Embryonic facial prominence (tissue), 1 donor: ENCODE data around the gene S100A8.

ENCODE experiments used
- DNase-seq: peaks from one replicate; pipeline ENCODE4 v3.0.0-alpha.2; 2016; ENCODE audit errors: extremely low spot score

S100A8 gene

DNA sequence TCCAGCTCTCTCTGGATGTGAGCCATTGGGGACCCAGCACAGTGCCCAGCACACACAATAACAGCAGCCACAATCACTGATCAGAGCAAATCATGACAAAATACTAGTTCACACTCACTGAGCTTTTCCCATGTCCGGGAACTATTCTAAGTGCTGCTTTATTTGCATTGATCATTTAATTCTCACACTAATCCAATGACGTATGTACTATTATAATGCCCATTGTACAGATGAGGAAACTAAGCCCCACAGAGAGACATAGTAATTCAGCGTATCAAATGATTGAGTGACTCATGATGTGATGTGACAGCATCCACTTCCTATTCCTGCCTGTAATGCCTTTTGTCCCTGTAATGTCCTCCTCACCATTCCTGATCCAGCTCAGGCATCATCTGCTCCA is 1.9 kb upstream of the S100A8 start:
- DNase-seq = no peak

DNA sequence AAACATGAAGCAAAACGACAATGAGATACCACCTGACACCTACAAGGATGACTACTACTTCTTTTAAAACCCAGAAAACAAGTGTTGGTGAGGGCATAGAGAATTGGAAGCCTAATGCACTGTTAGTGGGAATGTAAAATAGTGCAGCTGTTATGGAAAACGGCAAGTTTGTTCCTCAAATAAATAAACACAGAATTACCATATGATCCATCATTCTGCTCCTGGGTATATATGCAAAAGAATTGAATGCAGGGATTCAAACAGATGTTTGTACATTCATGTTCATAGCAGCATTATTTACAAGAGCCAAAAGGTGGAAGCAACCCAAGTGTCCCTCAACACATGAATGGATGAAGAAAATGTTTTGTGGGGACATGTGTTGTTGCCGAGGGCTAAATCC is 1.4 kb upstream of the S100A8 start:
- DNase-seq = no peak

- DNase-seq = no peak
Observed at GRCh38 chr1:153389973-153390879, 647 bp downstream of the S100A8 start.

- DNase-seq = no peak
Observed at GRCh38 chr1:153389401-153389800, 1.5 kb downstream of the S100A8 start.

DNA sequence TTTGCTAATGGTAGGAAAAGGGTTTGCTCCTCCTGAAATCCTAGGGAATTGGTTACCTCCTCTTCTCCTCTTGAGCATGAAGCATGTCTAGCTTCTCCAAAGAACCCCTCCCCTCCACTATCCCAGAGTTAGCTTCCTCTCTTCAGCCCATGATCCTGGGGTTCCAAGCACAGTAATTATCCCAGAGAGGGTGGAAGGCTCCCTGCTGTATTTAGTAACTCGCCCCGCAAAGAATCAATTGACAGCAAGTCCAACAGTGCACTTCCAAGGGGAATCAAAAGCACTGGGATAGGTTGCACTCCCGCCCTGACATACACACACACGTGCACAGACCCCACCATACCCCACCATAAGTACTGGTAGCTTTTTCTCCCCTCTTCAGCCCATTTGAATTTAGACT is 3.1 kb downstream of the S100A8 start:
- DNase-seq = no peak

DNA sequence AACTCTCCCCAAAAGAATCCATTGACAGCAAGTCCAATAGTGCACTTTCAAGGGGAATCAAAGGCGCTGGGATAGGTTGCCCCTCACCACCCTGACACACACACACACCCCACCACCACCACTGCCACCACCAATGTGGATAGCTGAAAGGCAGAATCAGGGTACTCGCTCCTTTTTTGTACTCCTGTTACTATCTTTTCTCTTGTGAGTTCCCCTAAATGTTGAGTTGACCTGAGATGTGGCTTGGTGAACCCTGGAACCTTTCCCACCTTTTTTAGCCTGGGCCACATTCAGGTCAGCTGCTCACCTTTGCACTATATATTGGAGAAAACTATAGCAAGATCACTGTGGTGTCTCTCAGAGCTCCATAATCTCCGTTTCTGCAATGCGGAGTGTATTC is 3.9 kb downstream of the S100A8 start:
- no peak for DNase-seq

DNA sequence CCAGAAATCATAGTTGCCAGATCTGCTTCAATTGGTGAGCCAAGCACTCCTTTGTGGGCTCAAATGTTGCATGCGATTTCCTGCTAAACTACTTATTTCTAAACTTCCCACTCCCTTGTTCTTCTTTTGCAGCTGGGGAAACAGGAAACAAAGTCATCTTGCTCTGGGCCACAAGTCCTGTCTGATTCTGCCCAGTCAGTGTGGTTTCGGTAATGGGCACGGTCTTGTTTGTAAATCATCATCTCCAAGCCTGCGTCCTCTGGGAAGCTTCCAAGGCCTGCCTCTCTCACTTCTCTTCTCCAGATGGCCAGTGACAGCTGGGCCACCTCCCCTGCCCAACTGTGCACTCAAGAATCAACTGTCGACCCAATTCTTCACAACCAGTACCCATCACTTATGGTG is 4.4 kb downstream of the S100A8 start:
- DNase-seq = no peak

DNA sequence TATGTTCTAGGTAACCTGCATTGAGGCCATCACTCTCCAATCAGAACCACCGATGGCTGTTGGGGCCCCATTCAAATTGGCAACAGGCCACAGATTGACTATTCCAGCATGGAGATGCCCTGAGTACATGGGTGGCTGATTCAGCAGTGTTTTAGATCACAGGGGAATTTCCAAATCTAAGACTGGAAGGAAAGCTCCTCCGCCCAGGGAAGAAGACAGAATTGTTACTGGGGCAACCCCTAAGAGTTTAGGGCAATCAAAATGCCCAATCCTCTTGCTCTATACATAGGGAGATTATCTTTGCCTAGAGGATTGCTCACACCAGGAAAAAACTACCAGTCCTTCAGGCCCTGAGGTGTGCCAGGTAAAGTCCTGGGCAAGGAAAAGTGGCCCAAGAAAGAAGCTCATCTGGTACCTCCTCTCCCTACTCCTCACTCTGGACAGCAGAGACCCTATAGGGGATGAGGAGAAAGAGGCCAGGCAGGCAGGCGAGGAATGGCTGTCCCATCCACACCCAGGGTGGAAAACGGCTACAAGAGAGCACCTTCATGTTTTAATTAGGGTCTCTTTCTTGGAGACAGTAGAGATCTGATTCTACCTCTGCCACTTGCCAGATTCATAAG is 5.8 kb downstream of the S100A8 start:
- DNase-seq = no peak

DNA sequence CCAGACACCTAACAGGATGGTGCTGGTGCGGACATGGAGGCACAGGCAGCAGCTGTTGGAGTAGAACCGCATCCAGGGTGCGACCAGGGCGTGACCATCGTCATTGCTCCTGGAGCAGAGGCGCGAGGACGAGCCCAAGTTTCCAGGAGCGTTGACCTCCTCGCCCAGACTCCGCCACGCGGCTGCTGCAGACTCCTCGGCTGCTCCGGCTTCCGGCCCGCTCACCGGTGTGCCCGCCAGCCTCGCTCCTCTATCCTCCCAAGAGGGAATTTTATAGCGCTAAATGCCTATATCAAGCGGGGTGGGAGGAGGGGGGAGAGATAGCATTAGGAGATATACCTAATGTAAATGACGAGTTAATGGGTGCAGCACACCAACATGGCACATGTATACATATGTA is 10.2 kb downstream of the S100A8 start:
- DNase-seq = no peak

DNA sequence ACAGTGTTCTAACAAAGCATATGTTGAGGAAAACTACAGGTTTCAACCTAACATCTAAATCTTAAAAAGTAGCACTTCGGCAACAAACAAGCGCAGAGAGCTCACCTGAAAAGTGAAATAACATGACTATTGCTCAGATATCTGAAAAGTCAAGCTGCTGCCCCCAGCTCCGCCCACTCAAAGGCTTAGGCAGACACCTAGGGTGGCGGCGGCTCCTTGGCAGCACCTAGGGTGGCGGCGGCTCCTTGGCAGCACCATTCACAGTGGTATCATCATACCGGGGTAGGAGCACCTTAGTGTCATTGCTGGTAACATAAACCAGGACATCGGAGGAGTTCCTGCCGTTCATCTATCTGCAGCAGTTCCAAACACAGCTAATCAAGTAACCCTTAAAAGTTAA is 11.3 kb downstream of the S100A8 start:
- DNase-seq = no peak

DNA sequence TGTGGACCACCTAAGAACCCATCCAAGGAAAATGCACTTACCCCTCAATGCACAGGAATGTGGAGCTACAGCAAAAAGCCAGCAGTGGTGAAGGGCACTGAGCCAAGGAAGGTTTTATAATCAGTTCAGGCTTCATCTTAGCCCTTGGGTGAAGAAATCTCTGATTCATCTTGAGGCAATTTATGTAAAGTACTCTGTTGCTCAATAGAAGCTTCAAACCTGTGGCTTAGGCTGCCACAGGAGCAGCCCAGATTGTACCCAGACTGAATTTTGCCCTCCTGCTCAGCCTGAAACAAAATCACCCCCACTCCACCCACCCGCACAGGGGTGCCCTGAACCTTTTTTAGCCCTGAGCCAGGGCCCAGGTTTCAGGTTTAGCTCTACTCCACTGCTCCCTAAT is 15.4 kb downstream of the S100A8 start, which contains the start of gene S100A12:
Gene S100A12, minus strand, starts transcription at position 111 of the 400 bp plus-strand sequence. CDS start 1,029 bp downstream, outside the sequence.
- no peak for DNase-seq

DNA sequence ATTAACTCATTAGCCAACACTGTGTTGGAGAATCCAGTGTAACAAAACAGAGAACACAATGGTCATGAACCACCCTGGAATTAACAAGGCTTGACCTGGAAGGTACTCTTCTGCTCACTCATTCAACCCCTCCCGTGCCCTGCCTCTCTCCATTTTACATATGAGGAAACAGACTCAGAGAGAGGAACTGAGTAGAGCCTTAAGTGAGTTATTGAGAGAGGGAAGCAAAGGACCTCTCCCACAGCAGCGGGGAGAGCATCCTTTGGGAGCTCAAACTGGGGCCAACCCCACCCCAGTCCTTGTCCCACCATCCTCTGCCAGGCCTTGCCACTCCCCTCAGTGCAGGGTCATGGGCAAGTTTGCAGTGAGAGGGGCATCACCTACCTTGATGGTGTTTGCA is 16.8 kb downstream of the S100A8 start:
- no peak for DNase-seq

- DNase-seq = no peak
Observed at GRCh38 chr1:153372571-153372970, 18.3 kb downstream of the S100A8 start.

DNA sequence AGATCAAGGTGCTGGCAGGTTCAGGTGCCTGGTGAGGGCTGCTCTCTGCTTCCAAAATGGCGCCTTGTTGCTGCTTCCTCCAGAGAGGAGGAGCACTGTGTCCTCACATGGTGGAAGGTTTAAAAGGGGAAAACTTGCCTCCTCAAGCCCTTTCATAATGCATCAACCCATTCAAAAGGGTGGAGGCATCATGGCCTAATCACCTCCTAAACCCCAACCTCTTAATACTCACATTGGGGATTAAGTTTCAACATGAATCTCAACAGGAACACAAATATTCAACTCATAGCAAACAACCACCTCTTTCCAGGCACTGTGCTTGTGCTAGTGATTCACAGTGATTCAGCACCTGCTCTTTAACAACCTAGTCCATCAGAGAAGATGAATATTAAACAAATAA is 19.6 kb downstream of the S100A8 start:
- DNase-seq = no peak

- no peak for DNase-seq
Observed at GRCh38 chr1:153370146-153370545, 20.7 kb downstream of the S100A8 start.

GRCh38 chr1:153368495-153368894 is 22.4 kb downstream of the S100A8 start:
- DNase-seq = no peak

- no peak for DNase-seq
Observed at GRCh38 chr1:153367090-153367489, 23.8 kb downstream of the S100A8 start.

DNA sequence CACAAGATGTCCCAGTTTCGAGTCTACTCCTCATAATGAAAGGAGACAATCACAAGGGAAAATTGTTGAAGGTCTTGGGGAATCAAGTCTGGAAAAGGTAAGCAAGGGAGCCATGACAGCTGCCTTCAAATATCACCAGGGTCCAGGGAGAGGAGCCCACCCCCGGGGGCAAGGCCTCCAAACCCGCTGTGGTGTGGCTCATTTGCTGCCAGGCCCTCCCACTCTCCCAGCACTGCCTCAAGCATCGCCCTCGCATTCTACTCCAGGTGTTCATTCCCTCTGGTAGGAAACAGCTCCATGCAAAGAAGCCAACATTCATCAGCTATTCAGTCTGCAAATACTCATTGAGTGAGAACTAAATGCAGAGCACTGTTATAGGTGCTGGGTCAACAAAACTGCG is 24.6 kb downstream of the S100A8 start:
- DNase-seq = no peak

GRCh38 chr1:153365696-153366095 is 25.2 kb downstream of the S100A8 start:
- no peak for DNase-seq

GRCh38 chr1:153364766-153365666 is 25.9 kb downstream of the S100A8 start:
- DNase-seq = no peak

GRCh38 chr1:153364156-153364555 is 26.7 kb downstream of the S100A8 start:
- no peak for DNase-seq

DNA sequence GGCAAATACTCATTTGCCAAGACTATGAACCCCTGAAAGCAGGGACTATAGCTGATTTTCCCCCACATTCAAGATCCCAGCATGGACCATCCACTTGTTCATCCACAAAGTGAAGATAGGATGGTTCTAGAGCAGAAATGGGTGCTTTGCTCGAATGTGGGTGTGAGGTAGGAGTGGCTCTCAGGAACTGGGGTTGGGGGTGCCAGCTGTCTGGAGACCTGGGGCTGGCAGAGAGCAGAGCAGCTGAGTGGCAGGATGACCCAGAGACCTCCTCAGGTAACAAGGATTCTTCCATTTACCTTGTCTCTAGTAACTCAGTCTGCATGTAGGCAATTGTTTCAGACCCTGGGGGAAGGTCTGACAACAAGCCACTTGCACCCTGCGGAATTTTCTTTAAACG is 27.2 kb downstream of the S100A8 start:
- no peak for DNase-seq
